HepG2 (cell line): ENCODE data around the gene PPP2R5D. TPM values are rescaled to one million over a fixed set of nuclear protein-coding genes. Genes with fewer than 3 reads are reported as not detected.

Source experiments
- CSRNP1 ChIP-seq: sonication (generic); formaldehyde crosslinking; IDR thresholded peaks from 2 replicates; pipeline ENCODE4 v1.8.1; 2023; ENCODE audit warnings: mild to moderate bottlenecking, missing genetic modification reagents
- HDAC6 ChIP-seq: fragments of 200-600 bp; sonication (generic); IDR thresholded peaks from 2 replicates; pipeline ENCODE4 v1.7.0; 2017; ENCODE audit warnings: mild to moderate bottlenecking, antibody characterized with exemption, low read length, low read depth
- HHEX ChIP-seq: IDR thresholded peaks from 2 replicates; pipeline ENCODE4 v1.6.1; 2016; ENCODE audit warnings: control low read depth
- MEIS1 ChIP-seq: sonication (generic); formaldehyde crosslinking; IDR thresholded peaks from 2 replicates; pipeline ENCODE4 v1.9.0; 2021; ENCODE audit warnings: mild to moderate bottlenecking, missing genetic modification reagents, moderate library complexity, borderline replicate concordance
- RNF2 ChIP-seq: fragments of 450-650 bp; conservative IDR thresholded peaks from 2 replicates; pipeline ENCODE4 v1.6.1; 2016; ENCODE audit warnings: low read depth
- SAFB2 ChIP-seq: sonication (generic); formaldehyde crosslinking; IDR thresholded peaks from 2 replicates; pipeline ENCODE4 v1.5.1; 2020; ENCODE audit warnings: missing genetic modification reagents, low read depth, mild to moderate bottlenecking, borderline replicate concordance
- TBX2 ChIP-seq: sonication (generic); formaldehyde crosslinking; IDR thresholded peaks from 2 replicates; pipeline ENCODE4 v1.5.0; 2020; ENCODE audit warnings: missing genetic modification reagents, mild to moderate bottlenecking, borderline replicate concordance
- TMF1 ChIP-seq: sonication (generic); formaldehyde crosslinking; IDR thresholded peaks from 2 replicates; pipeline ENCODE4 v1.8.1; 2022; ENCODE audit warnings: low read depth, missing genetic modification reagents
- ZKSCAN8 ChIP-seq: IDR thresholded peaks from 2 replicates; pipeline ENCODE4 v1.6.1; 2016; ENCODE audit warnings: borderline replicate concordance, missing genetic modification reagents, missing compliant biosample characterization
- ZNF24 ChIP-seq: fragments of 450-650 bp; IDR thresholded peaks from 2 replicates; pipeline ENCODE4 v1.6.1; 2017; ENCODE audit warnings: antibody characterized with exemption, mild to moderate bottlenecking
- ZNF543 ChIP-seq: sonication (generic); formaldehyde crosslinking; IDR thresholded peaks from 2 replicates; pipeline ENCODE4 v1.4.0; 2020; ENCODE audit warnings: mild to moderate bottlenecking, missing genetic modification reagents
- ZNF562 ChIP-seq: sonication (generic); formaldehyde crosslinking; IDR thresholded peaks from 2 replicates; pipeline ENCODE4 v1.8.0; 2022; ENCODE audit warnings: missing genetic modification reagents, borderline replicate concordance
- ZNF639 ChIP-seq: conservative IDR thresholded peaks from 2 replicates; pipeline ENCODE4 v1.6.1; 2018; ENCODE audit warnings: missing genetic modification reagents
- ZNF737 ChIP-seq: sonication (generic); formaldehyde crosslinking; IDR thresholded peaks from 2 replicates; pipeline ENCODE4 v1.5.0; 2020; ENCODE audit warnings: missing genetic modification reagents, mild to moderate bottlenecking, borderline replicate concordance
- ZNF772 ChIP-seq: sonication (generic); formaldehyde crosslinking; IDR thresholded peaks from 2 replicates; pipeline ENCODE4 v1.5.0; 2020; ENCODE audit warnings: mild to moderate bottlenecking, missing genetic modification reagents
- polyA plus RNA-seq, 8 experiments: library from polyadenylated mRNA; depleted of rRNA in 3 of 8; stranded (reverse) in 7 of 8; unstranded in 1 of 8; fragments of >200 nt; fragmentation: Illumina TruSeq in 4 of 8; extraction: Trizol in 4 of 8; gene quantifications; 2 replicates each; pipeline versions ENCODE4 v1.2.1 to v1.2.3, GENCODE V29; 2011 to 2016; ENCODE audit warnings: low read depth in 4 of 8, missing spikeins in 1 of 8, mixed read lengths in 1 of 8; ENCODE audit not compliant: insufficient read depth in 1 of 8
- total RNA-seq, 5 experiments: library from RNA; depleted of rRNA; stranded (reverse); fragments of >200 nt; fragmentation: Illumina TruSeq; extraction: Trizol; gene quantifications; 2 replicates each; pipeline ENCODE4 v1.2.3, GENCODE V29; 2016; ENCODE audit warnings: low read depth in 1 of 5
- TF ChIP-seq, protein P1 (sequence below): sonication (generic); formaldehyde crosslinking; IDR thresholded peaks from 2 replicates; pipeline ENCODE4 v1.5.1; 2020; ENCODE audit warnings: mild to moderate bottlenecking, missing genetic modification reagents
- TF ChIP-seq, protein P2 (sequence below): sonication (generic); formaldehyde crosslinking; IDR thresholded peaks from 2 replicates; pipeline ENCODE4 v1.4.0; 2020; ENCODE audit warnings: mild to moderate bottlenecking, low read depth, missing genetic modification reagents
- TF ChIP-seq, protein P3 (sequence below): sonication (generic); formaldehyde crosslinking; IDR thresholded peaks from 2 replicates; pipeline ENCODE4 v1.4.0; 2020; ENCODE audit warnings: low read depth, mild to moderate bottlenecking, missing genetic modification reagents

PPP2R5D gene
- total and polyA plus RNA-seq, 2 of the 13 experiments (the other 11 are each of a cell fraction or from before 2014, with no cell fraction given), result 53.7 to 60.4 TPM

GRCh38 chr6:42984001-42984923 is at the start of gene PPP2R5D (continued):
- TF ChIP-seq, protein P1, sequence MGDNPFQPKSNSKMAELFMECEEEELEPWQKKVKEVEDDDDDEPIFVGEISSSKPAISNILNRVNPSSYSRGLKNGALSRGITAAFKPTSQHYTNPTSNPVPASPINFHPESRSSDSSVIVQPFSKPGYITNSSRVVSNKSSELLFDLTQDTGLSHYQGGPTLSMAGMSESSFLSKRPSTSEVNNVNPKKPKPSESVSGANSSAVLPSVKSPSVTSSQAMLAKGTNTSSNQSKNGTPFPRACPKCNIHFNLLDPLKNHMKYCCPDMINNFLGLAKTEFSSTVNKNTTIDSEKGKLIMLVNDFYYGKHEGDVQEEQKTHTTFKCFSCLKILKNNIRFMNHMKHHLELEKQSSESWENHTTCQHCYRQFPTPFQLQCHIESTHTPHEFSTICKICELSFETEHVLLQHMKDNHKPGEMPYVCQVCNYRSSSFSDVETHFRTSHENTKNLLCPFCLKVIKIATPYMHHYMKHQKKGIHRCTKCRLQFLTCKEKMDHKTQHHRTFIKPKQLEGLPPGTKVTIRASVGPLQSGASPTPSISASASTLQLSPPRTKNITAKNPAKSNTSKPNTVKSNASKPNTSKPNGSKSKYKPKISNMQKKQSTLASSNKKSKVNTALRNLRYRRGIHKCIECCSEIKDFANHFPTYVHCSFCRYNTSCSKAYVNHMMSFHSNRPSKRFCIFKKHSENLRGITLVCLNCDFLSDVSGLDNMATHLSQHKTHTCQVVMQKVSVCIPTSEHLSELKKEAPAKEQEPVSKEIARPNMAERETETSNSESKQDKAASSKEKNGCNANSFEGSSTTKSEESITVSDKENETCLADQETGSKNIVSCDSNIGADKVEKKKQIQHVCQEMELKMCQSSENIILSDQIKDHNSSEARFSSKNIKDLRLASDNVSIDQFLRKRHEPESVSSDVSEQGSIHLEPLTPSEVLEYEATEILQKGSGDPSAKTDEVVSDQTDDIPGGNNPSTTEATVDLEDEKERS (CRISPR knock-in tag), result no peak
- peak; percentile 89; the same call in 1 of the 2 replicates for TF ChIP-seq MEIS1 (CRISPR knock-in tag)
- no peak for TF ChIP-seq ZNF24
- no peak for TF ChIP-seq ZNF639 (CRISPR knock-in tag)
- peak; percentile 34; the same call in 1 of the 2 replicates for TF ChIP-seq ZNF772 (CRISPR knock-in tag)
- TF ChIP-seq, protein P2, sequence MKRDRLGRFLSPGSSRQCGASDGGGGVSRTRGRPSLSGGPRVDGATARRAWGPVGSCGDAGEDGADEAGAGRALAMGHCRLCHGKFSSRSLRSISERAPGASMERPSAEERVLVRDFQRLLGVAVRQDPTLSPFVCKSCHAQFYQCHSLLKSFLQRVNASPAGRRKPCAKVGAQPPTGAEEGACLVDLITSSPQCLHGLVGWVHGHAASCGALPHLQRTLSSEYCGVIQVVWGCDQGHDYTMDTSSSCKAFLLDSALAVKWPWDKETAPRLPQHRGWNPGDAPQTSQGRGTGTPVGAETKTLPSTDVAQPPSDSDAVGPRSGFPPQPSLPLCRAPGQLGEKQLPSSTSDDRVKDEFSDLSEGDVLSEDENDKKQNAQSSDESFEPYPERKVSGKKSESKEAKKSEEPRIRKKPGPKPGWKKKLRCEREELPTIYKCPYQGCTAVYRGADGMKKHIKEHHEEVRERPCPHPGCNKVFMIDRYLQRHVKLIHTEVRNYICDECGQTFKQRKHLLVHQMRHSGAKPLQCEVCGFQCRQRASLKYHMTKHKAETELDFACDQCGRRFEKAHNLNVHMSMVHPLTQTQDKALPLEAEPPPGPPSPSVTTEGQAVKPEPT (CRISPR knock-in tag), result no peak; the same call in 1 of the 2 replicates
- no peak for TF ChIP-seq SAFB2 (CRISPR knock-in tag)
- peak; percentile 84 for TF ChIP-seq TMF1
- no peak for TF ChIP-seq ZNF737 (CRISPR knock-in tag)
- no peak; the same call in 1 of the 2 replicates for TF ChIP-seq ZNF543 (CRISPR knock-in tag)
- TF ChIP-seq, protein P3, sequence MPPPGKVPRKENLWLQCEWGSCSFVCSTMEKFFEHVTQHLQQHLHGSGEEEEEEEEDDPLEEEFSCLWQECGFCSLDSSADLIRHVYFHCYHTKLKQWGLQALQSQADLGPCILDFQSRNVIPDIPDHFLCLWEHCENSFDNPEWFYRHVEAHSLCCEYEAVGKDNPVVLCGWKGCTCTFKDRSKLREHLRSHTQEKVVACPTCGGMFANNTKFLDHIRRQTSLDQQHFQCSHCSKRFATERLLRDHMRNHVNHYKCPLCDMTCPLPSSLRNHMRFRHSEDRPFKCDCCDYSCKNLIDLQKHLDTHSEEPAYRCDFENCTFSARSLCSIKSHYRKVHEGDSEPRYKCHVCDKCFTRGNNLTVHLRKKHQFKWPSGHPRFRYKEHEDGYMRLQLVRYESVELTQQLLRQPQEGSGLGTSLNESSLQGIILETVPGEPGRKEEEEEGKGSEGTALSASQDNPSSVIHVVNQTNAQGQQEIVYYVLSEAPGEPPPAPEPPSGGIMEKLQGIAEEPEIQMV (CRISPR knock-in tag), result no peak
- TF ChIP-seq CSRNP1 (CRISPR knock-in tag), result peak; percentile 87
- TF ChIP-seq RNF2, result no peak
- no peak for TF ChIP-seq HHEX (CRISPR knock-in tag)
- peak; percentile 59; the same call in 1 of the 2 replicates for TF ChIP-seq TBX2 (CRISPR knock-in tag)
- no peak for TF ChIP-seq HDAC6
- TF ChIP-seq ZNF562 (CRISPR knock-in tag), result no peak
- 0 out of 2 replicates have a peak, but pooled peaks have one; percentile 13 for TF ChIP-seq ZKSCAN8 (CRISPR knock-in tag)
